Urinary bladder (tissue), 4 donors: ENCODE results near the gene ERRFI1. TPM values are rescaled to one million over a fixed set of nuclear protein-coding genes. Genes with fewer than 3 reads are reported as not detected.

Source experiments
- DNase-seq: peaks from one replicate; pipeline ENCODE4 v3.0.0-alpha.2; 2015; ENCODE audit errors: extremely low spot score
- H3K27ac ChIP-seq: one replicate; pipeline ENCODE4 v1.5.1; 2013; ENCODE audit warnings: low read depth, mild to moderate bottlenecking, moderate library complexity
- H3K36me3 ChIP-seq: one replicate; pipeline ENCODE4 v1.6.1; 2013; ENCODE audit warnings: mild to moderate bottlenecking, moderate library complexity; ENCODE audit not compliant: insufficient read depth
- H3K4me1 ChIP-seq: one replicate; pipeline ENCODE4 v1.6.1; 2013; ENCODE audit warnings: mild to moderate bottlenecking, moderate library complexity; ENCODE audit not compliant: insufficient read depth
- H3K4me3 ChIP-seq: one replicate; pipeline ENCODE4 v1.5.1; 2013; ENCODE audit warnings: low read depth, low read length
- WGBS: extraction: QIAGEN DNeasy Blood & Tissue Kit; methylation state at CpG from one replicate; pipeline ENCODE4 v1.1.7; 2013; 5-methylcytosine and 5-hydroxymethylcytosine counted together
- polyA plus RNA-seq: library from polyadenylated mRNA; stranded (reverse); fragments of 200-250 nt; gene quantifications from one replicate; pipeline ENCODE4 v1.2.3, GENCODE V29; 2013
- total RNA-seq: library from RNA; depleted of rRNA; stranded (reverse); fragments of >200 nt; gene quantifications from one replicate; pipeline ENCODE4 v1.2.3, GENCODE V29; 2014
- donor health status: healthy with polysubstance abuse.
- donor health status: healthy.

The ERRFI1 gene
- total and polyA plus RNA-seq, 2 donors = 35.1 to 117 TPM

- 88% methylated on average over 4 of the region's 4 CpGs for WGBS
- H3K4me1 ChIP-seq = no peaks in the 10 kb centered on the region
- H3K36me3 ChIP-seq = no peaks in the 10 kb centered on the region
- no peak for DNase-seq
- H3K4me3 ChIP-seq = no peak overlapping the region
- no peak overlapping the region for H3K27ac ChIP-seq
Observed at GRCh38 chr1:8011016-8011415, 15.1 kb downstream of the ERRFI1 start.

GRCh38 chr1:8010080-8010664, 15.9 kb downstream of the ERRFI1 start:
- 83% methylated on average over 8 of the region's 8 CpGs for WGBS
- Histone ChIP-seq H3K4me1 (no peaks in the 10 kb centered on the region), H3K4me3 (no peak overlapping the region), H3K27ac (no peak overlapping the region), H3K36me3 (no peaks in the 10 kb centered on the region)
- DNase-seq = no peak

DNA sequence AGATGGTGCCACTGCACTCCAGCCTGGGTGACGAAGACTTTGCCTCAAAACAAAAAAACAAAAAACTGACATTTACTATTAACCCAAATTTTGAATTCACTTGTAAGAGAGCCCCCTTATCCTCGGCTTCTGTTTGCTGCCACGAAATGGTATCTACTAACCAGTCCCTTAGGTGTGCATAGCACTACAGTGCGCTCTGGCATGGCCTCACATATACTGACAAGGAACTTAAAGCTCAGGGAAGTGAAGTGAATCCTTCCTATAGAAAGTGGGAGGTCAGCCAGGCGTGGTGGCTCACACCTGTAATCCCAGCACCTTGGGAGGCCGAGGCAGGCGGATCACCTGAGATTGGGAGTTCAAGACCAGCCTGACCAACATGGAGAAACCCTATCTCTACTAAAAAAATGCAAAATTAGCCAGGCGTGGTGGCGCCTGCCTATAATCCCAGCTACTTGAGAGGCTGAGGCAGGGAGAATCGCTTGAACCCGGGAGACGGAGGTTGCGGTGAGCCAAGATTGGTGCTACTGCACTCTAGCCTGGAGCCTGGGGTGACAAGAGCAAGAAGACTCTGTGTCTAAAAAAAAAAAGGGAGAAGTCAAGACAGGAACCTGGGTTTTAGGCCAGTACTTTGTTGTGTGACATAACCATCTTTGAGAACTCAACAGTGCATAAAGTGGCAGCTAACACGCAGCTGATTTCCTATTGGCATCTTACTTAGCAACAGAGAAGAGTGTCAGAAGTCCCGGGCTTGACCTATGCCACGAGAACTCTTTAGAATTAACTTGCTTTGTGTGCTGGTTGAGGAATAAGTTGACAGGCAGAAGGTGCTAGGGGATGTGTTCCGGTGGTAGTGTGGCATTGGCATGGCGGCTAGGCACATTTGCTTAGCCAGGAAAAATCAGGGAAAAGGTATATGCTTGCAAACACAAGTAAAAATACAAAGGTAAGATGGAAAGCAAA, 16.8 kb downstream of the ERRFI1 start:
- no peak overlapping the region for H3K4me3 ChIP-seq
- no peaks in the 10 kb centered on the region for H3K4me1 ChIP-seq
- no peak overlapping the region for H3K27ac ChIP-seq
- 95% methylated on average over 18 of the region's 18 CpGs for WGBS
- DNase-seq = no peak
- H3K36me3 ChIP-seq = no peaks in the 10 kb centered on the region

GRCh38 chr1:8006037-8006963, 19.8 kb downstream of the ERRFI1 start:
- DNase-seq = no peak
- 87% methylated on average over 12 of the region's 12 CpGs for WGBS
- H3K4me3 ChIP-seq = no peak overlapping the region
- no peaks in the 10 kb centered on the region for H3K36me3 ChIP-seq
- H3K4me1 ChIP-seq = no peaks in the 10 kb centered on the region
- H3K27ac ChIP-seq = no peak overlapping the region

DNA sequence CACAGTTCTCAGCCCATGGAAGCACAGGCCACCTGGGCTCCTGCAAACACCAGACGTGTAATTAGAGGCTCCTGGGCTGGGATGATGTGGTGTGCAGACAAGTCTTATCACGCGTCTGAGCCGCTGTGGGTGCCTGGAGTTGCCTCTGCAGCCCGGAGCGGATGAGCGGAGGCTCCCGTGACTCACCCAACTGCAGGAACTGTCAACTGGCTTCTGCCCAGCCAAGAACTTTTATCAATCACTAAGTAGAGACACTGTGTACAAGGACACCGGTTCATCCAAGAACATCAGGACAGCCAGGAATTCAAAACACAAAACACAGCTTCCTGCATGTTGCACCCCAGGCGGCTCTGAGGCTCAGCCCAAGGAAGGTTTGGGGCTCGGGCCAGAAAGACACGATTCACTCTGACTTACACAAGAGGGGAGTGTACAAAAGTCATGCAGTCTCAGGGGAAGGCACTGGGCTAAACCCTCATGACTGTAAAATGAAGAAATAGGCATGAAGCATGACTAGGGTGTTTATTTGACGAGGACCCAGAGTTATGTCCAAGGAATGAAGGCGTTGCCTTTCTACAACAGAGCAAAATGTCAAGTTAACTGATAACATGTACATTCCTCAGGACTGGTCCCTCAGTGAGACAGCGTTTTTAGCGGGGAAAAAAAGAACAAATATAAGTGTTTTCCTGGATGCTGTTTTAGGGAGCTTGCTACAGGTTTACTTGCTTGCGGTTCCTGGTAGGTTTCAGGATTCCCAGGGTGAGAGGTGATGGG, 21.1 kb downstream of the ERRFI1 start:
- DNase-seq = no peak

GRCh38 chr1:8004113-8004802, 21.9 kb downstream of the ERRFI1 start:
- no peak for DNase-seq
- Histone ChIP-seq H3K36me3 (no peaks in the 10 kb centered on the region), H3K27ac (peak overlapping the region; percentile 14), H3K4me3 (no peak overlapping the region), H3K4me1 (no peaks in the 10 kb centered on the region)
- 71% methylated on average over 18 of the region's 18 CpGs for WGBS

More for the DNA sequence above, 21.1 kb downstream of the ERRFI1 start:
- WGBS = 16% methylated on average over 17 of the region's 17 CpGs
- peak overlapping the region; percentile 31 for H3K27ac ChIP-seq
- H3K36me3 ChIP-seq = no peaks in the 10 kb centered on the region
- H3K4me1 ChIP-seq = no peaks in the 10 kb centered on the region
- no peak overlapping the region for H3K4me3 ChIP-seq

GRCh38 chr1:8003438-8004112, 22.5 kb downstream of the ERRFI1 start:
- H3K4me1 ChIP-seq = no peaks in the 10 kb centered on the region

DNA sequence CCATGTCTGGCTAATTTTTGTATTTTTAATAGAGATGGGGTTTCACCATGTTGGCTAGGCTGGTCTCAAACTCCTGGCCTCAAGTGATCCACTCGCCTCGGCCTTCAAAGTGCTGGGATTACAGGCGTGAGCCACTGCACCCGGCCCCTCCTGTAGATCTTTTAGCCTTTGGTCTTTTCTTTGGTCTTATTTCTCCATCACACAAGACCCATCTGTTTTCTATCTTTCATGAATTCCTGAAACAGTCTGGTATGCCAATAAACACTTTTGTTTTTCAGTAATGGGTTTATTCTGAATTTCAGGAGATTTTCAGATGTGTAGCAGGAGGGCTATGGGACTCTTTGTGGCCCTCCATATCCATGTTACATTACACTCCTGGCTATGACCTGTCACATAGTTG, 23.2 kb downstream of the ERRFI1 start:
- no peaks in the 10 kb centered on the region for H3K4me1 ChIP-seq
- DNase-seq = no peak
- H3K36me3 ChIP-seq = no peaks in the 10 kb centered on the region
- WGBS = 86% methylated on average over 4 of the region's 4 CpGs
- no peak overlapping the region for H3K4me3 ChIP-seq
- H3K27ac ChIP-seq = no peak overlapping the region

More at GRCh38 chr1:8003438-8004112, 22.5 kb downstream of the ERRFI1 start:
- Histone ChIP-seq H3K27ac (no peak overlapping the region), H3K36me3 (no peaks in the 10 kb centered on the region), H3K4me3 (no peak overlapping the region)
- no peak for DNase-seq
- 86% methylated on average over 6 of the region's 6 CpGs for WGBS

DNA sequence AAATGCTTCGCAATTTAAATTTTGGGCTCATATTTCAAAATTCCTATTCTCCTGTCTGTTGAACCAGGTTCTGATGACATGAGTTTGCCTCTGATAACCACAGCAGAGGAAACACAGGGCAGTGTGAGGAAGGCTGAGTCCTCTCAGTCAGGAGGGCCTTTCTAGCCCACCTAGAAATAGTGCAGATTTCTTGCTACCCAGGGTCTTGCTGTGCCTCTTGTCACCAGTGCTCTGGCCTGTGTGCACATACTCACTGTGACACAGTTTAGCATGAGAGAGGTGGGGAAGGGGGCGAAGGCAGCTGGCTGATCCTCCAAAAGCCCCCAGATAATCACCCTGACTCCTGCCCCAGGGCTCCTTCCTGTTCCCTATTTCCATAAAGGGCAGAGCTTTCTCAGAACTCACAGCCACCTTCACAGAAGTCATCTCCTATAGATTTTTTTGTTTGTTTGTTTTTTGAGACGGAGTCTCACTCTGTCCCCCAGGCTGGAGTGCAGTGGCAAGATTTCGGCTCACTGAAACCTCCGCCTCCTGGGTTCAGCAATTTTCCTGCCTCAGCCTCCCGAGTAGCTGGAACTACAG, 23.7 kb downstream of the ERRFI1 start:
- Histone ChIP-seq H3K36me3 (no peaks in the 10 kb centered on the region), H3K27ac (no peak overlapping the region), H3K4me1 (no peaks in the 10 kb centered on the region), H3K4me3 (no peak overlapping the region)
- WGBS = 95% methylated on average over 6 of the region's 6 CpGs
- no peak for DNase-seq

- H3K36me3 ChIP-seq = no peaks in the 10 kb centered on the region
- DNase-seq = no peak
- H3K4me1 ChIP-seq = no peaks in the 10 kb centered on the region
- 93% methylated on average over 5 of the region's 5 CpGs for WGBS
- no peak overlapping the region for H3K27ac ChIP-seq
- H3K4me3 ChIP-seq = no peak overlapping the region
Observed at GRCh38 chr1:7995437-7995836, 30.7 kb downstream of the ERRFI1 start.

DNA sequence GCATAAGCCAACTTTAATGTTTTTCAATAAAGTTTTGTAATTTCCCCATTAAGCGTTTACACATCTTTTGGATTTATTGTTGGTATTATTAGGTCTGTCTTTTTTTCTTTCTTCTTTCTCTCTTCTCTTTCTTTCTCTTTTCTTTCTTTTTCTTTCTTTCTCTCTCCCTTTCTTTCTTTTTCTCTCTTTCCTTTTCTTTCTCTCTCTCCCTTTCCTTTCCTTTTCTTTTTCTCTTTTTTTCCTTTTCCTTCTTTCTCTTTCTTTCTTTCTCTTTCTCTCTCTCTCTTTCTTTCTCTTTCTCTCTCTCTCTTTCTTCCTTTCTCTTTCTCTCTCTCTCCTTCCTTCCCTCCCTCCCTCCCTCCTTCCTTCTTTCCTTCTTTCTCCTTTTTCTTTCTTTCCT, 31.3 kb downstream of the ERRFI1 start:
- 96% methylated on average over 1 of the region's 1 CpG for WGBS

More for the DNA sequence above, 31.3 kb downstream of the ERRFI1 start:
- H3K4me3 ChIP-seq = no peak overlapping the region
- H3K4me1 ChIP-seq = no peaks in the 10 kb centered on the region
- no peak overlapping the region for H3K27ac ChIP-seq
- H3K36me3 ChIP-seq = no peaks in the 10 kb centered on the region
- no peak for DNase-seq
